LNCaP clone FGC (cell line): Measurements from ENCODE around the gene ORC4.
"Not testable (repeated sequence)": the region's sequence is repeated elsewhere in the genome, so short reads cannot be mapped to it uniquely, and the experiment has no call there.

ENCODE experiments used
- DNase-seq: peaks from one replicate; pipeline ENCODE4 v3.0.0-alpha.2; 2011; ENCODE audit warnings: low read depth
- H3K4me3 ChIP-seq: 2 replicates; pipeline ENCODE4 v1.5.1; 2011; ENCODE audit warnings: mild to moderate bottlenecking, low read depth, low read length, control low read depth
- CTCF ChIP-seq: IDR thresholded peaks from 2 replicates; pipeline ENCODE4 v1.5.1; 2012; ENCODE audit warnings: mild to moderate bottlenecking; ENCODE audit not compliant: control insufficient read depth, insufficient read depth; ENCODE audit errors: extremely low read depth

Gene ORC4

GRCh38 chr2:148000095-148000494 lies 20.4 kb downstream of the ORC4 start:
- H3K4me3 ChIP-seq = no peak overlapping the region
- no peak for TF ChIP-seq CTCF
- no peak for DNase-seq

GRCh38 chr2:147999126-147999525 lies 21.4 kb downstream of the ORC4 start:
- no peak for TF ChIP-seq CTCF
- DNase-seq = no peak
- H3K4me3 ChIP-seq = no peak overlapping the region

GRCh38 chr2:147998203-147998602 lies 22.3 kb downstream of the ORC4 start:
- H3K4me3 ChIP-seq = no peak overlapping the region
- no peak for TF ChIP-seq CTCF
- DNase-seq = no peak

GRCh38 chr2:147996828-147997227 lies 23.7 kb downstream of the ORC4 start:
- TF ChIP-seq CTCF = no peak
- no peak for DNase-seq
- no peak overlapping the region for H3K4me3 ChIP-seq

- not testable (repeated sequence) for DNase-seq, H3K4me3 ChIP-seq
Measured at GRCh38 chr2:147994965-147995364, 25.6 kb downstream of the ORC4 start.

- DNase-seq = peak; percentile 14
- TF ChIP-seq CTCF = peak; percentile 64
Measured at GRCh38 chr2:147989809-147990403, 30.6 kb downstream of the ORC4 start.

GRCh38 chr2:147989102-147989501 lies 31.4 kb downstream of the ORC4 start:
- H3K4me3 ChIP-seq = no peak overlapping the region
- no peak for TF ChIP-seq CTCF
- no peak for DNase-seq

More at GRCh38 chr2:147989809-147990403, 30.6 kb downstream of the ORC4 start:
- no peak overlapping the region for H3K4me3 ChIP-seq
